Renal cortex interstitium (tissue), 11 donors: ENCODE data around the gene MAD1L1. TPM values are rescaled to one million over a fixed set of nuclear protein-coding genes. Genes with fewer than 3 reads are reported as not detected.

Experiments used
- DNase-seq, 11 donors: peaks; one replicate each; pipeline ENCODE4 v3.0.0-alpha.2; 2013; ENCODE audit warnings: low read depth in 9 of 11, low spot score in 4 of 11; ENCODE audit errors: extremely low read depth in 1 of 11
- polyA plus RNA-seq, 3 donors: library from polyadenylated mRNA; unstranded; fragments of 120-200 nt; gene quantifications; one replicate each; pipeline ENCODE4 v1.2.1, GENCODE V29; 2013; ENCODE audit not compliant: insufficient read length in 3 of 3

MAD1L1 gene
- polyA plus RNA-seq, 3 donors: 22.6 to 28.2 (median 26.3) TPM

GRCh38 chr7:2105280-2105679, 127.5 kb downstream of the MAD1L1 start:
- DNase-seq: no peak

GRCh38 chr7:2104716-2105115, 128.0 kb downstream of the MAD1L1 start:
- DNase-seq: peak in 3 of 11 donors; percentile 58 to 73 (median 65)

- DNase-seq: peak in 8 of 11 donors; percentile 53 to 80 (median 78)
These were observed 128.5 kb downstream of the MAD1L1 start for GRCh38 chr7:2104107-2104710.

- no peak for DNase-seq
These were observed 129.5 kb downstream of the MAD1L1 start for GRCh38 chr7:2103071-2103898.

GRCh38 chr7:2102375-2102723, 130.4 kb downstream of the MAD1L1 start:
- DNase-seq: no peak

- DNase-seq: no peak
These were observed 130.9 kb downstream of the MAD1L1 start for GRCh38 chr7:2101630-2102374.

- DNase-seq: no peak
These were observed 132.2 kb downstream of the MAD1L1 start for GRCh38 chr7:2100278-2101208.

DNA sequence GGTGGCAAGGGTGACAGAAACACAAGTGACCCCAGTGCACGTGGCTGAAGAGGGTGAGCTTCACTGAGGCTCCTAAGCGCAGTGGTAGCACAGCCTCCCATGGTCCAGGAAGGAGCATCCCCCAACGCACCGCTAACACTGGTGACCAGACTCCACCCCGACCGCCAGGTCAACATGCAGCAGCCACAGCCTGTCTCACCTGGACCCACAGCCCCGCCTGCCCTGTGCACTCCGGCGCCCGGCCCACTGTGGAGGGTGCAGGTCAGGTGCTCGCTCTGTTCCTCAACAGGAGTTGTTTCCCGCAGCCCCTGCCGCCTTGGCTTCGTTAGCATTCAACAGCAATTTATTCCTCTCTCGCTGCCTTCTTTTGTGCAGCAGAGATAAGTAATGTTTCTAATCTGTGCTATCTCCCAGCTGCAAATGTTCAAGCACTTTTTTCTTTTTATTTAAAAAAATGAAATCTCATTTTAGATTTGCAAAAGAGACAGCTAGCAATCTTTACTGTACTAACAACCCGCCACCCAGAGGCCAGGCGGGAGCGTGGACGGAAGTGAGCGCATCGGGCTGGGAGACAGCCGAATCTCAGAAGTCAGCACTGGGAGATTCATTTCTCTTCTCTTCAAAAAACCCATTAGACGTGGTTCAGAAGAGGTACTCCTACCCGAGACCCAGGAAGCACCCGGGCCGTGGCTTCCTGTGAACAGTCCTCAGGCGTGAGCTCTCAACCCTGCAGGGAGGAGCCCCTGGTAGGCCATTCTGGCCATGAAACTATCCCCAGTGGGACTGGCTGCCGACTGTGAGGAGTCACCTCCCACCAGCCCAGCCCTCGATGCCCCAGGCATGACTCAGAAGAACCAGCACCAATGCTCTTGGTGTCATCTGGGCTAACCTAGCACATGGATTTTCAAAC, 133.4 kb downstream of the MAD1L1 start:
- no peak for DNase-seq

GRCh38 chr7:2098496-2098895, 134.2 kb downstream of the MAD1L1 start:
- DNase-seq: no peak

DNA sequence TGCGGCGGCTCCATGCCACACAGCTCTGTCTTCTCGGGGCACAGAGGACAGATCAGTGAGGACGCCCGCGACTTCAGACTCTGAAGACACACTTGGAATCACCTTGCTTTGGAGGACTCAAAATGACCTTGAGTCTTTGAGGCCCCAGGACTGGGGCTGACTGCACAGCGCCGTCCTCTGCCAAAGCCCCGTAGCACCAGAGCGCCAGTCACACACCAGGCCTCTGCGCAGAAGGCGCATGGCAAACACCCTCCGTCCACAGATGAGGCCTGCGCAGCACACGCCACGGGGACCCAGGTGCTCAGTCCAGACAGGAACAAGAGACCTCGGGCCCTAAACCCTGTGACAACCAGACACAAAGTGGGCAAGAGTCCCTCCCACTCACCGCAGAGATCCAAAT, 134.7 kb downstream of the MAD1L1 start:
- no peak for DNase-seq

- no peak for DNase-seq
These were observed 135.3 kb downstream of the MAD1L1 start for GRCh38 chr7:2097492-2097891.

GRCh38 chr7:2096692-2097387, 135.9 kb downstream of the MAD1L1 start:
- DNase-seq: no peak

DNA sequence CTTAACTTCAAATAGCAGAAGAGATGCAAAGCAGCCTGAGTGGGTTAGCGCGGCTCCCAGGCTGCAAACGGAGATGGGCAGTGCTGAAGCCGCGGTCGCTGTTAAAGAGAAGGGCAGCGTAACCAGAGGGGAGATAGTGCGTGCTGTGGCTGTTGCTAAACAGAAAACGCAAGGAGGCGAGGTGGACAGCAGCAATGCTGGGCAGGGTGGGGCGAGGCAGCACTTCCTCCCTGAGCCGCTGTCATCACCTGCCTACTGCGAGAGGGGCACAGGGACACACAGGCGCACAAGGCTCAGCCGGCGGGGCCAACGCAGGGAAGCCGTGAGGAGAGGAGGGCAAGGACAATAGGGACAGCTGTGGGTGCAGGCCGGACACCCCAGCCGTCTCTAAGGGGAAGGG, 137.3 kb downstream of the MAD1L1 start:
- no peak for DNase-seq

DNA sequence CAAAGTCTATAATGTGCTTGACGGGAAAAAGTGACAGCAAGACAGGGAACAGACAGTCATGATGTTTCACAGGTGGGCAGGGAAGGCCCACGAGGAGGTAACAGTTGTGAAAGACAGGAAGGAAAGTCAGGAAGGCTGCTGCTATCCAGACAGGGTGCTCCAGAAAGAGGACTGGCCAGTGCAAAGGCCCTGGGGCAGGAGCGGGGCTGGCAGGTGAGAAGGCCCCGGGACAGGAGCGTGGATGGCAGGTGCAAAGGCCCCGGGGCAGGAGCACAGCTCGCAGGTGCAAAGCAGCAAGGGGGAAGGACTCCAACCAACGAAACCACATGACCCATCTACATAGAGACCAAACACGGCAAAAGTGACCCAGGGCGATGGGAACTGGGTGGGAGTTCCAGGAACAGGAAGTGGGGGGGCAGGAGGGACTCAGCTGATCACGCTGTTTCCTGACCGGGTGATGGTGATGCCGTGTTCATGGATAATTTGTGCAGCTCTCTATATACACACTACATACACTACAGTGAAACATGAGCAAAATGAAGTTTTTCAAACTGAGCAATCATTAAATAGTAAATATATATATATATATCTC, 138.2 kb downstream of the MAD1L1 start:
- DNase-seq: no peak

GRCh38 chr7:2093843-2094220, 138.9 kb downstream of the MAD1L1 start:
- DNase-seq: no peak

GRCh38 chr7:2093215-2093842, 139.4 kb downstream of the MAD1L1 start:
- no peak for DNase-seq

DNA sequence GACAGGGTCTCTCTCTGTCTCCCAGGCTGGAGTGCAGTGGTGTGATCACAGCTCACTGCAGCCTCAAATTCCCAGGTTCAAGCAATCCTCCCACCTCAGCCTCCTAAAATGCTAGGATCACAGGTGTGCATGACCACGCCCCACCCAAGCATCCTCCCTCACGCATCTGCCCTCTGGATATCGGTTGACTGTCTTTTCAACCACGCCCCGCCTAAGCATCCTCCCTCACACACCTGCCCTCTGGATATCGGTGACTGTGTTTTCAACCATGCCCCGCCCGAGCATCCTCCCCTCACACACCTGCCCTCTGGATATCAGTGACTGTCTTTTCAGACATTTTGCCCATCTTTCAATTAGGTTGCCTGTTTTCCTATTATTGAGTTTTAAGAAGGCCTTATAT, 140.5 kb downstream of the MAD1L1 start:
- no peak for DNase-seq
